IMR-90 (cell line): ENCODE data around the gene WDR1. TPM values are rescaled to one million over a fixed set of nuclear protein-coding genes. Genes with fewer than 3 reads are reported as not detected.

Experiments used
- ATAC-seq: fragments of 200-7000 bp; cut with Tn5 transposase; 2 replicates; pipeline ENCODE4 v1.9.1; 2020; ENCODE audit warnings: low read depth, mild to moderate bottlenecking, moderate library complexity
- BruUV-seq: library from RNA; stranded (reverse); fragments of 400-500 nt; replicated peaks from 2 replicates; lab custom pipeline; 2021; lab: Mats Ljungman, UMichigan
- CTCF ChIA-PET: fragments of 300-600 bp; formaldehyde crosslinking; extraction: SDS; loops from one replicate; lab custom pipeline; 2021; ENCODE audit warnings: antibody characterized with exemption; lab: Yijun Ruan, JAX
- POLR2A ChIA-PET: fragments of 300-600 bp; sonication (Branson Sonifier 250); formaldehyde crosslinking; loops from one replicate; lab custom pipeline; 2022; ENCODE audit warnings: antibody characterized with exemption; ENCODE audit not compliant: unreplicated experiment; lab: Charles Lee
- DNase-seq: peaks from one replicate; pipeline ENCODE4 v3.0.0; 2013
- H2AFZ ChIP-seq: replicated peaks from 2 replicates; pipeline ENCODE3; 2013; ENCODE audit warnings: low read length, mild to moderate bottlenecking; ENCODE audit not compliant: poor library complexity
- H2AK5ac ChIP-seq: 2 replicates; pipeline ENCODE4 v1.6.1; 2013; ENCODE audit warnings: low read depth, low read length, inconsistent platforms
- H2AK9ac ChIP-seq: replicated peaks from 2 replicates; pipeline ENCODE3; 2013; ENCODE audit warnings: mild to moderate bottlenecking, low read depth, low read length, moderate library complexity; ENCODE audit not compliant: poor library complexity
- H2BK120ac ChIP-seq: 2 replicates; pipeline ENCODE4 v1.6.1; 2013; ENCODE audit warnings: low read depth, low read length, inconsistent platforms
- H2BK15ac ChIP-seq: 3 replicates; pipeline ENCODE4 v1.6.1; 2013; ENCODE audit warnings: low read depth, low read length, inconsistent platforms
- H2BK20ac ChIP-seq: 2 replicates; pipeline ENCODE4 v1.6.1; 2013; ENCODE audit warnings: low read depth, mild to moderate bottlenecking, inconsistent platforms, low read length, moderate library complexity
- H2BK5ac ChIP-seq: 2 replicates; pipeline ENCODE4 v1.6.1; 2013; ENCODE audit warnings: mild to moderate bottlenecking, low read depth, low read length, inconsistent platforms; ENCODE audit not compliant: poor library complexity, severe bottlenecking
- H3K14ac ChIP-seq: replicated peaks from 2 replicates; pipeline ENCODE4 v1.6.1; 2013; ENCODE audit warnings: low read depth, low read length, inconsistent platforms
- H3K18ac ChIP-seq: 2 replicates; pipeline ENCODE4 v1.6.1; 2013; ENCODE audit warnings: low read depth, low read length, control low read depth
- H3K23ac ChIP-seq: 2 replicates; pipeline ENCODE4 v1.6.1; 2013; ENCODE audit warnings: low read depth, low read length, inconsistent platforms
- H3K27ac ChIP-seq: 2 replicates; pipeline ENCODE4 v1.5.1; 2013; ENCODE audit warnings: mild to moderate bottlenecking, control low read depth, low read length; ENCODE audit not compliant: insufficient read depth
- H3K27me3 ChIP-seq: 2 replicates; pipeline ENCODE4 v1.6.1; 2013; ENCODE audit warnings: low read length; ENCODE audit not compliant: control insufficient read depth, insufficient read depth
- H3K36me3 ChIP-seq: 2 replicates; pipeline ENCODE4 v1.6.1; 2013; ENCODE audit warnings: low read length, mixed read lengths; ENCODE audit not compliant: control insufficient read depth, insufficient read depth
- H3K4ac ChIP-seq: 2 replicates; pipeline ENCODE4 v1.6.1; 2013; ENCODE audit warnings: low read depth, low read length, inconsistent platforms
- H3K4me1 ChIP-seq: 2 replicates; pipeline ENCODE4 v1.6.1; 2013; ENCODE audit warnings: low read length, mixed read lengths; ENCODE audit not compliant: control insufficient read depth, insufficient read depth
- H3K4me2 ChIP-seq: 2 replicates; pipeline ENCODE4 v1.6.1; 2013; ENCODE audit warnings: low read depth, mild to moderate bottlenecking, control low read depth, low read length, moderate library complexity
- H3K4me3 ChIP-seq: 2 replicates; pipeline ENCODE4 v1.5.1; 2013; ENCODE audit warnings: low read depth, mild to moderate bottlenecking, control low read depth, low read length, moderate library complexity; ENCODE audit not compliant: insufficient read depth
- H3K56ac ChIP-seq: 2 replicates; pipeline ENCODE4 v1.6.1; 2013; ENCODE audit warnings: low read length, inconsistent platforms; ENCODE audit not compliant: insufficient read depth; ENCODE audit errors: extremely low read depth
- H3K79me1 ChIP-seq, 2 experiments: 2 replicates each; pipeline ENCODE4 v1.6.1; 2013; ENCODE audit warnings: low read length in 2 of 2, inconsistent platforms in 1 of 2, low read depth in 1 of 2
- H3K9ac ChIP-seq: 2 replicates; pipeline ENCODE4 v1.6.1; 2013; ENCODE audit warnings: low read depth, low read length, control low read depth
- H3K9me1 ChIP-seq: 2 replicates; pipeline ENCODE4 v1.6.1; 2013; ENCODE audit warnings: low read length, inconsistent platforms; ENCODE audit not compliant: insufficient read depth
- H3K9me3 ChIP-seq: 2 replicates; pipeline ENCODE4 v1.6.1; 2013; ENCODE audit warnings: low read length; ENCODE audit not compliant: control insufficient read depth, insufficient read depth
- H4K20me1 ChIP-seq: 2 replicates; pipeline ENCODE4 v1.6.1; 2013; ENCODE audit warnings: low read length, inconsistent platforms; ENCODE audit not compliant: insufficient read depth
- H4K5ac ChIP-seq: 2 replicates; pipeline ENCODE4 v1.6.1; 2013; ENCODE audit warnings: mild to moderate bottlenecking, low read depth, low read length, control low read depth
- H4K8ac ChIP-seq, 2 experiments: 2 replicates each; pipeline ENCODE4 v1.6.1; 2013; ENCODE audit warnings: low read depth in 2 of 2, low read length in 2 of 2, control low read depth in 1 of 2, inconsistent platforms in 1 of 2
- H4K91ac ChIP-seq: 2 replicates; pipeline ENCODE4 v1.6.1; 2013; ENCODE audit warnings: low read depth, low read length, inconsistent platforms; ENCODE audit not compliant: insufficient read depth
- CEBPB ChIP-seq: IDR thresholded peaks from 2 replicates; pipeline ENCODE4 v1.6.1; 2012; ENCODE audit warnings: low read depth, low read length, improper control_type of control experiment
- CTCF ChIP-seq: conservative IDR thresholded peaks from 2 replicates; pipeline ENCODE4 v1.5.1; 2012; ENCODE audit warnings: mild to moderate bottlenecking, low read depth, low read length, improper control_type of control experiment
- FOS ChIP-seq: fragments of 150-350 bp; IDR thresholded peaks from 2 replicates; pipeline ENCODE4 v1.6.1; 2016; ENCODE audit warnings: low read depth, low read length
- MXI1 ChIP-seq: IDR thresholded peaks from 2 replicates; pipeline ENCODE4 v1.6.1; 2012; ENCODE audit warnings: low read depth, mild to moderate bottlenecking, low read length, moderate library complexity, borderline replicate concordance
- NFE2L2 ChIP-seq: fragments of 150-350 bp; IDR thresholded peaks from 2 replicates; pipeline ENCODE4 v1.6.1; 2016; ENCODE audit warnings: low read depth, mild to moderate bottlenecking, low read length
- RFX5 ChIP-seq: IDR thresholded peaks from 2 replicates; pipeline ENCODE4 v1.8.0; 2012; ENCODE audit warnings: low read depth, mild to moderate bottlenecking, low read length, moderate library complexity
- WGBS, 2 experiments: methylation state at CpG; one replicate each; pipeline versions ENCODE4 v1.1.5 to v1.1.7; 2013; ENCODE audit warnings: missing lambda C conversion rate in 2 of 2; ENCODE audit not compliant: insufficient read length in 1 of 2; ENCODE audit errors: extremely low coverage in 2 of 2; 5-methylcytosine and 5-hydroxymethylcytosine counted together
- dilution Hi-C: fragments of 300-500 bp; cut with HindIII; formaldehyde crosslinking; loops from one replicate; pipeline ENCODE4 v1.14.3; 2018; ENCODE audit warnings: low sequenced_read_pairs; ENCODE audit not compliant: unreplicated experiment
- in situ Hi-C: fragments of 300-500 bp; cut with MboI; formaldehyde crosslinking; loops from 3 replicates; pipeline ENCODE4 v1.14.3; 2019; ENCODE audit warnings: low sequenced_read_pairs, inconsistent platforms, mixed read lengths
- intact Hi-C: fragments of 100-400 bp; cut with micrococcal nuclease; formaldehyde crosslinking; loops from 2 replicates; pipeline ENCODE4 v1.10.0; 2022
- polyA plus RNA-seq, 3 experiments: library from polyadenylated mRNA; depleted of rRNA; stranded (reverse); fragments of >200 nt; gene quantifications; 2 replicates each; pipeline ENCODE4 v1.2.3, GENCODE V29; 2012; ENCODE audit warnings: low replicate concordance in 1 of 3
- total RNA-seq: library from RNA; depleted of rRNA; stranded (reverse); fragments of >200 nt; gene quantifications from 2 replicates; pipeline ENCODE4 v1.2.3, GENCODE V29; 2012
- TF ChIP-seq, protein P1 (sequence below): fragments of 150-350 bp; IDR thresholded peaks from 2 replicates; pipeline ENCODE4 v1.6.1; 2017; ENCODE audit warnings: mild to moderate bottlenecking, antibody characterized with exemption, low read length, low read depth

Gene WDR1
- total and polyA plus RNA-seq, 2 of the 4 experiments (the other 2 are of a cell fraction), result 725 to 992 TPM

DNA sequence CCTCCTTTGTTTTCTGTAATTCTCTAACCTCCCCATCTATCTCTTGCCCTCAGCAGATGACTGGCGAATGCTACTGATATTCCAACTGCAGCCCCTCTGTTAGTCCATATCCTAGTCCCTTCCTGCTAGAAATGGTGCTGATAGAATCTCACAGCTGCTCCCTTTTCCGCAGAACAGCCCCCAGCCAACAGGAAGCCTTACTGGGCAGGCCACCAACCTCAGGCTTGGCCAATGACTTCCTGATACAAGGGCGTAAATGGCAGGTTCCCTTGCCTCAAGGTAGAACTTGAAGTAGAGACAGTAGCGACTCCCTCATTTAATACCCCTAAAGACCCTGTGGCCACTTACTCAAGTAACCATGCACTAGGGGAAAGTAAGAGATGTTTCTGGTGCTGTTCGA, 68.6 kb downstream of the WDR1 start:
- dilution Hi-C loops, result no loop called here
- intact Hi-C loops, result loop anchor here (5.0 kb wide), 1 partner anchor 49 kb away; no protein-coding TSS in a partner anchor
- in situ Hi-C loops, result no loop called here
- no peak overlapping the region for H3K18ac ChIP-seq
- no peak overlapping the region for H3K4me3 ChIP-seq
- no TSS peak for BruUV-seq
- no peak overlapping the region for H3K23ac ChIP-seq
- no peak overlapping the region for H2BK15ac ChIP-seq
- H3K4ac ChIP-seq, result no peak overlapping the region
- H4K20me1 ChIP-seq, result no peaks in the 10 kb centered on the region
- no peak overlapping the region for H2BK20ac ChIP-seq
- no peak overlapping the region for H4K8ac ChIP-seq
- H3K4me1 ChIP-seq, result no peaks in the 10 kb centered on the region
- H3K27me3 ChIP-seq, result no peaks in the 10 kb centered on the region
- no peak overlapping the region for H4K91ac ChIP-seq
- ATAC-seq (no peak), DNase-seq (no peak)
- H3K14ac ChIP-seq, result no peak overlapping the region
- H2AFZ ChIP-seq, result no peak overlapping the region
- H3K4me2 ChIP-seq, result no peak overlapping the region
- H3K36me3 ChIP-seq, result no peaks in the 10 kb centered on the region
- no peak overlapping the region for H3K56ac ChIP-seq
- WGBS, 2 experiments, result 90% methylated on average over 2 of the region's 5 CpGs; no CpG with 5 or more reads in 1 of the 2 experiments
- ChIA-PET CTCF (no interaction called here), POLR2A (no interaction called here)
- H3K9ac ChIP-seq, result no peak overlapping the region
- H3K79me1 ChIP-seq, result no peaks in the 10 kb centered on the region
- no peaks in the 10 kb centered on the region for H3K9me3 ChIP-seq
- H2BK120ac ChIP-seq, result no peak overlapping the region
- no peak overlapping the region for H2AK5ac ChIP-seq
- no peak overlapping the region for H2BK5ac ChIP-seq
- no peak overlapping the region for H4K5ac ChIP-seq
- no peak overlapping the region for H2AK9ac ChIP-seq
- no peak overlapping the region for H3K27ac ChIP-seq
- H3K9me1 ChIP-seq, result no peaks in the 10 kb centered on the region
- TF ChIP-seq MXI1 (no peak), FOS (no peak), RFX5 (no peak), CTCF (no peak), CEBPB (no peak), NFE2L2 (no peak)
- TF ChIP-seq, protein P1, sequence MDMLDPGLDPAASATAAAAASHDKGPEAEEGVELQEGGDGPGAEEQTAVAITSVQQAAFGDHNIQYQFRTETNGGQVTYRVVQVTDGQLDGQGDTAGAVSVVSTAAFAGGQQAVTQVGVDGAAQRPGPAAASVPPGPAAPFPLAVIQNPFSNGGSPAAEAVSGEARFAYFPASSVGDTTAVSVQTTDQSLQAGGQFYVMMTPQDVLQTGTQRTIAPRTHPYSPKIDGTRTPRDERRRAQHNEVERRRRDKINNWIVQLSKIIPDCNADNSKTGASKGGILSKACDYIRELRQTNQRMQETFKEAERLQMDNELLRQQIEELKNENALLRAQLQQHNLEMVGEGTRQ, result no peak
